Sciatic nerve (tissue), 2 donors: ENCODE results near the gene DDHD1. TPM values are rescaled to one million over a fixed set of nuclear protein-coding genes. Genes with fewer than 3 reads are reported as not detected.
"Not testable (repeated sequence)": the region's sequence is repeated elsewhere in the genome, so short reads cannot be mapped to it uniquely, and the experiment has no call there.

Experiments
- ATAC-seq: fragments of 200-7000 bp; cut with Tn5 transposase; one replicate; pipeline ENCODE4 v1.9.1; 2020; ENCODE audit warnings: mild to moderate bottlenecking, moderate library complexity
- DNase-seq: peaks from one replicate; pipeline ENCODE4 v3.0.0-alpha.2; 2020; ENCODE audit warnings: low spot score
- intact Hi-C: fragments of 100-400 bp; cut with DNase I; formaldehyde crosslinking; loops from one replicate; pipeline ENCODE4 v1.14.2; 2022
- total RNA-seq: library from RNA; stranded (reverse); fragmentation: NEBNext Ultra II Directional; extraction: Animal tissue kit (Norgen Biotek cat#: 25700); gene quantifications from one replicate; pipeline ENCODE4 v1.2.1, GENCODE V29; 2021
- donor health status: DM: no; HTN: no; CAD: no.
- donor health status: DM: no; HTN: no; CAD: no.

DDHD1 gene
- total RNA-seq, 1 donor from 2014 or later = 31.6 TPM

GRCh38 chr14:53156238-53156637 lies 3.1 kb upstream of the DDHD1 start:
- no peak for DNase-seq
- ATAC-seq = no peak
- intact Hi-C loops = no loop called here

- intact Hi-C loops = no loop called here
These were observed 584 bp upstream of the DDHD1 start for GRCh38 chr14:53153702-53154112.

GRCh38 chr14:53152184-53152886 lies 788 bp downstream of the DDHD1 start:
- ATAC-seq = peak; percentile 63
- intact Hi-C loops = no loop called here
- peak; percentile 71 for DNase-seq

More at GRCh38 chr14:53153702-53154112, 584 bp upstream of the DDHD1 start:
- DNase-seq = no peak
- no peak for ATAC-seq

GRCh38 chr14:53151523-53152183 lies 1.5 kb downstream of the DDHD1 start:
- peak; percentile 42 for ATAC-seq
- DNase-seq = no peak
- intact Hi-C loops = no loop called here

- intact Hi-C loops = no loop called here
- DNase-seq (no peak), ATAC-seq (no peak)
These were observed 3.3 kb downstream of the DDHD1 start for GRCh38 chr14:53149668-53150316.

- DNase-seq (no peak), ATAC-seq (no peak)
- intact Hi-C loops = no loop called here
These were observed 4.5 kb downstream of the DDHD1 start for GRCh38 chr14:53148671-53149070.

GRCh38 chr14:53147893-53148292 lies 5.2 kb downstream of the DDHD1 start:
- ATAC-seq (no peak), DNase-seq (no peak)
- intact Hi-C loops = no loop called here

GRCh38 chr14:53147208-53147607 lies 5.9 kb downstream of the DDHD1 start:
- DNase-seq = no peak
- intact Hi-C loops = no loop called here
- ATAC-seq = no peak

- intact Hi-C loops = no loop called here
- no peak for ATAC-seq
- DNase-seq = no peak
These were observed 6.4 kb downstream of the DDHD1 start for GRCh38 chr14:53146739-53147138.

- no peak for ATAC-seq
- intact Hi-C loops = no loop called here
- DNase-seq = no peak
These were observed 8.9 kb downstream of the DDHD1 start for GRCh38 chr14:53144244-53144643.

- DNase-seq = no peak
- ATAC-seq = no peak
- intact Hi-C loops = no loop called here
These were observed 12.5 kb downstream of the DDHD1 start for GRCh38 chr14:53140585-53140984.

- no peak for ATAC-seq
- intact Hi-C loops = no loop called here
These were observed 15.4 kb downstream of the DDHD1 start for GRCh38 chr14:53137568-53138203.

GRCh38 chr14:53130491-53130890 lies 22.6 kb downstream of the DDHD1 start:
- DNase-seq, intact Hi-C loops, ATAC-seq: not testable (repeated sequence)

More at GRCh38 chr14:53137568-53138203, 15.4 kb downstream of the DDHD1 start:
- DNase-seq = no peak

GRCh38 chr14:53128303-53129028 lies 24.7 kb downstream of the DDHD1 start:
- ATAC-seq (no peak), DNase-seq (no peak)
- intact Hi-C loops = no loop called here

- intact Hi-C loops = no loop called here
- no peak for ATAC-seq
- DNase-seq = no peak
These were observed 25.3 kb downstream of the DDHD1 start for GRCh38 chr14:53127832-53128231.

GRCh38 chr14:53127151-53127550 lies 26.0 kb downstream of the DDHD1 start:
- no peak for DNase-seq
- ATAC-seq = no peak
- intact Hi-C loops = no loop called here

GRCh38 chr14:53126731-53127130 lies 26.4 kb downstream of the DDHD1 start:
- no peak for ATAC-seq
- DNase-seq = no peak
- intact Hi-C loops = no loop called here

GRCh38 chr14:53124786-53125185 lies 28.3 kb downstream of the DDHD1 start:
- DNase-seq (no peak), ATAC-seq (no peak)
- intact Hi-C loops = no loop called here

GRCh38 chr14:53121419-53121818 lies 31.7 kb downstream of the DDHD1 start:
- intact Hi-C loops, ATAC-seq: not testable (repeated sequence)

More at GRCh38 chr14:53121419-53121818, 31.7 kb downstream of the DDHD1 start:
- not testable (repeated sequence) for DNase-seq
